IPS DF 4.7 (cell line): ENCODE measurements around the gene DIPK1B.

ENCODE experiments used
- DNase-seq: peaks from one replicate; pipeline ENCODE4 v3.0.0-alpha.2; 2013; ENCODE audit warnings: low spot score; ENCODE audit errors: extremely low read depth

DIPK1B gene

GRCh38 chr9:136738960-136739359 lies 26.6 kb downstream of the DIPK1B start:
- DNase-seq = no peak

GRCh38 chr9:136739509-136739908 lies 27.1 kb downstream of the DIPK1B start:
- DNase-seq = no peak

GRCh38 chr9:136740069-136740468 lies 27.7 kb downstream of the DIPK1B start:
- DNase-seq = no peak

- no peak for DNase-seq
These were observed 28.1 kb downstream of the DIPK1B start for GRCh38 chr9:136740491-136740890.

GRCh38 chr9:136740971-136741882 lies 28.9 kb downstream of the DIPK1B start:
- DNase-seq = no peak

- no peak for DNase-seq
These were observed 29.7 kb downstream of the DIPK1B start for GRCh38 chr9:136741883-136742571.

GRCh38 chr9:136742591-136743391 lies 30.4 kb downstream of the DIPK1B start, which contains the start of gene LCN10:
TSS of gene LCN10 (minus strand) at chr9:136742940. CDS start at chr9:136742903, 37 bp downstream.
- no peak for DNase-seq

GRCh38 chr9:136743639-136744211 lies 31.4 kb downstream of the DIPK1B start:
- no peak for DNase-seq

GRCh38 chr9:136744773-136745172 lies 32.4 kb downstream of the DIPK1B start:
- DNase-seq = no peak

GRCh38 chr9:136745389-136746154 lies 33.2 kb downstream of the DIPK1B start:
- DNase-seq = no peak

- no peak for DNase-seq
These were observed 33.8 kb downstream of the DIPK1B start for GRCh38 chr9:136746155-136746490.

- no peak for DNase-seq
These were observed 34.2 kb downstream of the DIPK1B start for GRCh38 chr9:136746621-136747020.

- DNase-seq = no peak
These were observed 35.0 kb downstream of the DIPK1B start for GRCh38 chr9:136747161-136748060.

- no peak for DNase-seq
These were observed 35.8 kb downstream of the DIPK1B start, which contains the start of gene LCN6 for GRCh38 chr9:136748201-136748600. TSS of gene LCN6 (minus strand) at chr9:136748525. CDS start at chr9:136748483, 42 bp downstream.

- no peak for DNase-seq
These were observed 36.6 kb downstream of the DIPK1B start for GRCh38 chr9:136748666-136749611.

GRCh38 chr9:136750526-136750925 lies 38.2 kb downstream of the DIPK1B start:
- DNase-seq = no peak

GRCh38 chr9:136751244-136751643 lies 38.9 kb downstream of the DIPK1B start:
- DNase-seq = no peak

GRCh38 chr9:136751814-136752213 lies 39.4 kb downstream of the DIPK1B start:
- no peak for DNase-seq
